GM18907 (cell line): ENCODE results near the gene MTFR1L.

ENCODE experiments used
- ATAC-seq: cut with Tn5 transposase; IDR thresholded peaks from one replicate; pipeline ENCODE4 v1.9.1; 2021; ENCODE audit warnings: mild to moderate bottlenecking, moderate library complexity; ENCODE audit not compliant: unreplicated experiment

The MTFR1L gene

GRCh38 chr1:25858906-25859789, 39.4 kb downstream of the MTFR1L start, which contains the start of gene AUNIP:
Gene AUNIP (minus strand): TSS chr1:25859457. CDS start chr1:25859357, 100 bp downstream.
- peak; percentile 81 for ATAC-seq

- no peak for ATAC-seq
Observed at GRCh38 chr1:25861316-25862286, 41.8 kb downstream of the MTFR1L start.

GRCh38 chr1:25862785-25863485, 43.2 kb downstream of the MTFR1L start:
- ATAC-seq, result no peak

- ATAC-seq, result no peak
Observed at GRCh38 chr1:25863486-25864262, 43.9 kb downstream of the MTFR1L start.

- ATAC-seq, result no peak
Observed at GRCh38 chr1:25864434-25864833, 44.7 kb downstream of the MTFR1L start.

- ATAC-seq, result no peak
Observed at GRCh38 chr1:25866288-25866687, 46.5 kb downstream of the MTFR1L start.

GRCh38 chr1:25867210-25867991, 47.6 kb downstream of the MTFR1L start:
- ATAC-seq, result no peak

- no peak for ATAC-seq
Observed at GRCh38 chr1:25869909-25870606, 50.3 kb downstream of the MTFR1L start.

GRCh38 chr1:25870614-25871013, 50.9 kb downstream of the MTFR1L start:
- ATAC-seq, result no peak

GRCh38 chr1:25871086-25871703, 51.4 kb downstream of the MTFR1L start:
- no peak for ATAC-seq

- no peak for ATAC-seq
Observed at GRCh38 chr1:25871704-25872494, 52.1 kb downstream of the MTFR1L start.

- no peak for ATAC-seq
Observed at GRCh38 chr1:25872713-25873112, 53.0 kb downstream of the MTFR1L start.

- ATAC-seq, result no peak
Observed at GRCh38 chr1:25873120-25873519, 53.4 kb downstream of the MTFR1L start.

GRCh38 chr1:25874209-25874608, 54.5 kb downstream of the MTFR1L start:
- ATAC-seq, result no peak

- ATAC-seq, result no peak
Observed at GRCh38 chr1:25874635-25875153, 54.9 kb downstream of the MTFR1L start.

GRCh38 chr1:25875154-25875855, 55.6 kb downstream of the MTFR1L start, which contains the start of gene PAQR7:
Gene PAQR7 (minus strand): TSS chr1:25875708. CDS start chr1:25863839, 11,869 bp downstream.
- no peak for ATAC-seq
